Measurements from ENCODE around the gene KLHL36.

KLHL36 gene

GRCh38 chr16:84699712-84700445 lies 51.6 kb downstream of the KLHL36 start, which contains the start of gene USP10:
Gene USP10 (plus strand): TSS chr16:84700000. CDS start chr16:84700091, 91 bp downstream.
- DNase-seq: peak; percentile 82

- peak; percentile 28 for DNase-seq
Observed at GRCh38 chr16:84700446-84701300, 52.4 kb downstream of the KLHL36 start.

GRCh38 chr16:84703681-84704080 lies 55.4 kb downstream of the KLHL36 start:
- no peak for DNase-seq

GRCh38 chr16:84704253-84704652 lies 55.9 kb downstream of the KLHL36 start:
- DNase-seq: no peak

GRCh38 chr16:84706856-84707255 lies 58.5 kb downstream of the KLHL36 start:
- DNase-seq: no peak

- DNase-seq: no peak
Observed at GRCh38 chr16:84709609-84710008, 61.3 kb downstream of the KLHL36 start.

GRCh38 chr16:84710686-84711085 lies 62.4 kb downstream of the KLHL36 start:
- DNase-seq: no peak

Data from stimulated activated CD4-positive, alpha-beta T cell treated with anti-CD3 and anti-CD28 coated beads, Interleukin-1b, Interleukin-23, amount 100 ng/mL, for 48 hours (primary cell).